ENCODE results near the gene ILF3. TPM values are rescaled to one million over a fixed set of nuclear protein-coding genes. Genes with fewer than 3 reads are reported as not detected.

The ILF3 gene
- total RNA-seq, 2 donors from 2014 or later: 143 to 271 TPM

DNA sequence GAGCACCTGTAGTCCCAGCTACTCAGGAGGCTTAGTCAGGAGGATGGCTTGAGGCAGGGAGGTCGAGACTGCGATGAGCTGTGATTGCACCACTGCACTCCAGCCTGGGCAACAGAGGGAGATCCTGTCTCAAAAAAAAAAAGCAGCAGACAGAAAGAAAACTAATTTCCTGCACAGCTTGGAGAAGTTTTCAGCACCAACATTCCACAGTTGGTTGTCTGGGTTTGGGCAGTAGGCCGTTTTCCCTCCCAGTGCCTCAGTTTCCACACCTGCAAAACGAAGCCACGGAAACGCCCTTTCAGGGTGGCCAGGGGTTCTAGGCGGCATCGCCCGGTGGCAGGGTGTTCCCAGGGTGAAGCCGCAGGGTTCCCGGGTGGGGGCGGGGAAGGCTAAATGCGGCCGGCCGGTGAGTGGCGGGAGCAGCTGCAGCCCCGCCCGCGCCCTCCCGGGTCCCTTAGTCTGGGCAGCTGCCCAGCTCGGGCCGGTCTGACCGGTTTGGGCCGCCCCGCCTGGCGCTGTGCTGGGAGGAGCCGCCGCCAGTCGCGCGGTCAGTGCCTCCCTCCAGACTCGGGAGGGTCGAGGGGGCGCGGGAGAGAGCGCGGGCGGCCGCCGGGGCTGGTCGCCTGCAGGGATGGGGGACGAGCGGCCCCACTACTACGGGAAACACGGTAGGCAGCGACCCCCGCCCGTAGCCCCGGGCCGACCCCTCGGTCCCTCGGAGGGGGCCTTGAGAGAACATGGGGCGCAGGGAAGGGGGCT lies 29.0 kb upstream of the ILF3 start, which contains the start of gene SLC44A2:
SLC44A2 (plus strand) TSS at position 551 of the 759 bp plus-strand sequence; CDS start at position 632, 81 bp downstream.
- Histone ChIP-seq H3K36me3 (no peaks in the 10 kb centered on the region), H3K9me3 (no peaks in the 10 kb centered on the region), H3K27me3 (no peaks in the 10 kb centered on the region), H3K9ac (ENCODE audit: low read depth in 2 of 2, low read length in 2 of 2) (peak within 1 kb of the TSS; percentile 75 to 93), H3K4me3 (peak within 1 kb of the TSS; percentile 69), H3K27ac (peak within 1 kb of the TSS; percentile 82), H3K4me1 (peaks cover 10% of the 10 kb centered on the region)
- peak; percentile 97 for DNase-seq
- intact Hi-C loops (cut with DNase I): no loop called here
- TF ChIP-seq, protein P1, sequence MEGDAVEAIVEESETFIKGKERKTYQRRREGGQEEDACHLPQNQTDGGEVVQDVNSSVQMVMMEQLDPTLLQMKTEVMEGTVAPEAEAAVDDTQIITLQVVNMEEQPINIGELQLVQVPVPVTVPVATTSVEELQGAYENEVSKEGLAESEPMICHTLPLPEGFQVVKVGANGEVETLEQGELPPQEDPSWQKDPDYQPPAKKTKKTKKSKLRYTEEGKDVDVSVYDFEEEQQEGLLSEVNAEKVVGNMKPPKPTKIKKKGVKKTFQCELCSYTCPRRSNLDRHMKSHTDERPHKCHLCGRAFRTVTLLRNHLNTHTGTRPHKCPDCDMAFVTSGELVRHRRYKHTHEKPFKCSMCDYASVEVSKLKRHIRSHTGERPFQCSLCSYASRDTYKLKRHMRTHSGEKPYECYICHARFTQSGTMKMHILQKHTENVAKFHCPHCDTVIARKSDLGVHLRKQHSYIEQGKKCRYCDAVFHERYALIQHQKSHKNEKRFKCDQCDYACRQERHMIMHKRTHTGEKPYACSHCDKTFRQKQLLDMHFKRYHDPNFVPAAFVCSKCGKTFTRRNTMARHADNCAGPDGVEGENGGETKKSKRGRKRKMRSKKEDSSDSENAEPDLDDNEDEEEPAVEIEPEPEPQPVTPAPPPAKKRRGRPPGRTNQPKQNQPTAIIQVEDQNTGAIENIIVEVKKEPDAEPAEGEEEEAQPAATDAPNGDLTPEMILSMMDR (IDR thresholded peaks at IDR 0.05): no peak

DNA sequence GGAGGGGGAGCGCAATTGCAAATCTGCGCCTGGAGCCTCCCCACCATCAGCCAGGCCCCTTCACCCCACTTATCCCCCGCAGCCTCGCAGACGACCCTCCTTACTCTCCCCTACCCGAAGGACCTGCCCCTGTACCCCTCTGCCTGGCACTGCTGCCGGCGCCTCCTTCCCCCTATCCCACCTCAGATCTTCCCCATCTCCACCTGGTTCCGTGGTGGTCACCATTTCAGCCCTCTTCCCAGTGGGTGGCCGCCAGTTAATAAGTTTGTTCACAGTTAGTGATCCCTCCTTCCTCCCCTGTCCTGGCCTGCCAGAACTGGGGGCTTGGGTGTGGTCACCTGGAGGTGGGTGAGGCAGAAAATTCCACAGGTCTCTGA lies 28.4 kb upstream of the ILF3 start:
- TF ChIP-seq, protein P1 (IDR thresholded peaks at IDR 0.05): no peak
- Histone ChIP-seq H3K27ac (peak overlapping the region; percentile 82), H3K4me3 (peak overlapping the region; percentile 69), H3K9ac (ENCODE audit: low read depth in 2 of 2, low read length in 2 of 2) (peak overlapping the region; percentile 75 to 93), H3K4me1 (peaks cover 10% of the 10 kb centered on the region), H3K9me3 (no peaks in the 10 kb centered on the region), H3K27me3 (no peaks in the 10 kb centered on the region), H3K36me3 (no peaks in the 10 kb centered on the region)
- DNase-seq: peak; percentile 55
- intact Hi-C loops (cut with DNase I): no loop called here

DNA sequence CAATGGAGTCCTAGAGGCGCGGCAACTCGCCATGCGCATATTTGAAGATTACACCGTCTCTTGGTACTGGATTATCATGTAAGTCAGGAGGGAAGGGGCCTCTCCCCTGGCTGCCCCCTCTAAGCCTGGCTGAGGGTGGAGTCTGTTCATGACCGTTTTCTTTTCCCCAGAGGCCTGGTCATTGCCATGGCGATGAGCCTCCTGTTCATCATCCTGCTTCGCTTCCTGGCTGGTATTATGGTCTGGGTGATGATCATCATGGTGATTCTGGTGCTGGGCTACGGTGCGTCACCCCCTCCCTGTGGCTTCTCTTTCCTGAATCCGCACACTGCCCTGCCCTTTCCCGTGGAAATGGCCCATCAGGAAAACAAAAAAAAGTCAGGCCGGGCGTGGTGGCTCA lies 22.3 kb upstream of the ILF3 start:
- Histone ChIP-seq H3K4me1 (no peaks in the 10 kb centered on the region), H3K4me3 (no peak overlapping the region), H3K36me3 (peaks cover 11% of the 10 kb centered on the region), H3K27ac (no peak overlapping the region), H3K27me3 (no peaks in the 10 kb centered on the region), H3K9me3 (no peaks in the 10 kb centered on the region), H3K9ac (ENCODE audit: low read depth in 2 of 2, low read length in 2 of 2) (no peak overlapping the region)
- TF ChIP-seq, protein P1 (IDR thresholded peaks at IDR 0.05): no peak
- DNase-seq: no peak
- intact Hi-C loops (cut with DNase I): no loop called here

DNA sequence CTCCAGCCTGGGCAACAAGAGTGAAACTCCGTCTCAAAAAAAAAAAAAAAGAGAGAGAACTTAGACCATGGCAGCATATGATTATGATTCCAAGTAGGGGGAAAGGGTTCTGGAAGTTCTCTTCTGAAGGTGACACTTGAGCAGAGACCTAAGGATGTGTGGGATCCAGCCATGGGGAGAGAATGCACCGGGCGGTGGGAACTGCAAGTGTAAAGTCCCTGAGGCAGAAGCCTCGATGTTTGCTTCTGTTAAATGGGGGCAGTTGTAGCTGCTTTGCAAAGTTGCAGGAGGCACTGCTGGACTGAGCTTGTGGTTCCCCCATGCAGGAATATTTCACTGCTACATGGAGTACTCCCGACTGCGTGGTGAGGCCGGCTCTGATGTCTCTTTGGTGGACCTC lies 19.7 kb upstream of the ILF3 start:
- Histone ChIP-seq H3K27me3 (no peaks in the 10 kb centered on the region), H3K27ac (no peak overlapping the region), H3K4me1 (no peaks in the 10 kb centered on the region), H3K9ac (ENCODE audit: low read depth in 2 of 2, low read length in 2 of 2) (no peak overlapping the region), H3K36me3 (peaks cover 11% of the 10 kb centered on the region), H3K9me3 (no peaks in the 10 kb centered on the region), H3K4me3 (no peak overlapping the region)
- TF ChIP-seq, protein P1 (IDR thresholded peaks at IDR 0.05): no peak
- intact Hi-C loops (cut with DNase I): no loop called here
- no peak for DNase-seq

DNA sequence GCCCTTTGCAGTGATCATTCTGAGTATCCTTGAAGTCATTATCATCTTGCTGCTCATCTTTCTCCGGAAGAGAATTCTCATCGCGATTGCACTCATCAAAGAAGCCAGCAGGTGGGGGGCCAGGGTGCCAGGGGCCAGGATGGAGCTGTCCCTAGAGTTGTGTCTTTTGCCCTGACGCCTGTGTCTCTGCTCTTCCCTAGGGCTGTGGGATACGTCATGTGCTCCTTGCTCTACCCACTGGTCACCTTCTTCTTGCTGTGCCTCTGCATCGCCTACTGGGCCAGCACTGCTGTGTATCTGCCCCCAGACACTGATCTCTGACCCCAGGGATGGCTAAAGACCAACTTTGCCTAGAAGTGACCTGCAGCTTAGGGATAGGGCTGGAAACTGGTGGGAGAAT lies 19.2 kb upstream of the ILF3 start:
- intact Hi-C loops (cut with DNase I): no loop called here
- no peaks in the 10 kb centered on the region for H3K4me1 ChIP-seq
- no peak overlapping the region for H3K9ac ChIP-seq (ENCODE audit: low read depth in 2 of 2, low read length in 2 of 2)
- no peak overlapping the region for H3K4me3 ChIP-seq
- no peaks in the 10 kb centered on the region for H3K9me3 ChIP-seq
- no peak overlapping the region for H3K27ac ChIP-seq
- no peak for DNase-seq
- no peaks in the 10 kb centered on the region for H3K27me3 ChIP-seq
- peaks cover 11% of the 10 kb centered on the region for H3K36me3 ChIP-seq
- TF ChIP-seq, protein P1 (IDR thresholded peaks at IDR 0.05): no peak
